HG03378 (cell line): ENCODE data around the gene SUN5.
"Not testable (repeated sequence)": the region's sequence is repeated elsewhere in the genome, so short reads cannot be mapped to it uniquely, and the experiment has no call there.

Experiments
- ATAC-seq: cut with Tn5 transposase; IDR thresholded peaks from one replicate; pipeline ENCODE4 v1.9.1; 2021; ENCODE audit warnings: mild to moderate bottlenecking, moderate library complexity; ENCODE audit not compliant: unreplicated experiment

SUN5 gene

DNA sequence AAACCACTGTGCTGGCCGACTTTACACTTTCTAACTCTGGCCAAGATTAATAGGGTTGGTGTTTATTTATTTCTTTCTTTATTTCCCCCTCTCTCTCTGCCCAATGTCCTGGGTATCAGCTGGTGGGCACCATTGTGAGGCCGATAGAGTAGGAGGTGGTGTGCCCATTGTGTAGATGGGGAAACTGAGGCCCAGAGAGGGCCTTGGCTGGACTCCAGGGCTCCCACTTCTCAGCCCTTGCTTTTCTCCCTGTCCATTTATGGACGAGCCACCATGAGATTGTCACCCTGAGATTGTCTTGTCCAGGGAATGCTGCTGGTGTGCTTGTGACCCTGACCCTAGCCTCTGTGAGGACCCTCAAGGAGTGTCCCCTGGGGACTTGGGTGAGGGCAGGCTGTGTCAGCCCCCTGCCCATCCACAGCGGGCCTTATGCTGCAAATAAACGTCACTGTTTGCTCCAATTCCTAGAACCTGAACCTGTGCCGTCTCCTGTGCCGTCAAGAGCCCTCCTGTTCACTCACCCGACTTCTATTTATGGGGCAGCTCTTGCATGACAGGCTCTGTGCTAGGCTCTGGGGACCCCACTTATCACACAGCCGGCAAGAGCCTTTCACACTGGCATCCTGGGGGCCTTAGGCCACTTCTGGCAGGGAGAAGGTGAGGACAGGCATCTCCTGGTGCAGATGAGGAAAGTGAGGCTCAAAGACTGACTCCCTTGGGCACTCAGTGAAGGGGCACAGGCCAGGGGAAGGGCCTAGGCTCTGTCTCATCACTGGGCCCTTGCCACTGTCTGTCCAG lies 24.8 kb downstream of the SUN5 start:
- no peak for ATAC-seq

DNA sequence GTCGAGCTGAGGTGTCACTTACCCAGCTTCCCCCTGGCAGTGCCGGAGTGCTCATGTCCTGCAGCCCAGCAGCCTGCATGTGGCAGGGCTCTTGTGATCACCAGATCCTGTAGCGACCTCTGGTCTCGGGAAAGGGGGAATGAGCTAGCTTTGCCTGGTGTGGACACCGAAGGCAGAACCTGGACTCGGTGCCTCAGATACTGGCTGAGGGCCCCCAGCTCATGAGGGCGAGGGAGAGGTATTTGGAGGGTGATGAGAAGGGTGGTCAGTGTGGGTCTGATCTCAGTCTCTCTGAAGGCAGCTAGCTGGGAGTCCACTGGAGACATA lies 26.3 kb downstream of the SUN5 start:
- no peak for ATAC-seq

DNA sequence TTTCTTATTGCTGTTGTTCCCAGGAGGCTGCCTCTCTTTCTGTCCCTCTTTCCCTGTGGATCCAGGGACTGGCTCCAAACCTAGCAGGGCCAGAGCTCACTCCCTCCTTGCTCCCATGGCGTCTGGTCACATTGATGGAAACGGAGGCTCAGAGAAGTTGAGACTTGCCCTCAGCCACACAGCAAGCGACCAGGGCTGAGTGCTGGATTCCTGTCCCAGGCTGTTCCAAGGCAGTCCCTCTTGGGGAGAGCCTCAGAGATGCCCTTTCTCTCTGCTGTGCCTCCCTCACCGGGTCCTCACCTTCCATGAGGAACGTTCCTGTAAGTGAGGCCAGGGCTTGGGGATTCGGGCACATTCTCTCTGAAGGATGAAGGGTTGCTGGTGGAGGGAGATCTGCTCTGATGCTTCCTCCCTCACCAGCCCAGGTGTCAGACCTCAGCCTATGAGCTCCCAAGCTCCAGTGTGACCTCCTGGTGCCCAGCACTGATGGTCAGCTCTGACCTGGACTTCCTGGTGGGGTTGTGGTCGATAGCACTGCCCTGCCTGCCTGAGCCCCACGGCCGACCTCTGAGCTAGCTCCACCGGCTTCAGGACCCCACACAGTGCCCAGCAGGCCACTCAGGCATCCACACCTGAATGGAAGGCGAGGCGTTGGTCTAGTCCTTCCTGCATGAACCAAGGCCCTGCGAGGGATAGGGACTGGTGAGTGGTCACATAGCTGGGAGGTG lies 26.8 kb downstream of the SUN5 start:
- ATAC-seq: no peak

DNA sequence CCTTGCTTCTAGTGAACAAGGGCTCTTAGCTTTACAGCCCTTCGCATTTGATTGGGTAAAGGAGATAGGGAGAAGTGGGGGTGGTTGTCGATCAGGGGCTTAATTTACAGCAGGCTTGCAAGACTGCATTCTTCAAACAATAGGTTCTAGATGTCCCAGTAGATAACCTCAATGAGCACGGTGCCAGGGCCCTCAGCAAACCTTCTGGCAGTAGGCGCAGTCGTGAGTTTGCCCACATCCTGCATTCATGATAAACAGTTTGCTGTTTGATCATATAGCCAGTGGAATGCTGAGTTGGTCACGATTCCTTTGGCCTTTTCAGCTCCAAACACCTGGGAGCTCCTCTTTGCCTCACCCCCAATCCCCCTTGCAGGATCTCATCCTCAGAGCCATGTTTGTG lies 27.5 kb downstream of the SUN5 start:
- ATAC-seq: no peak

DNA sequence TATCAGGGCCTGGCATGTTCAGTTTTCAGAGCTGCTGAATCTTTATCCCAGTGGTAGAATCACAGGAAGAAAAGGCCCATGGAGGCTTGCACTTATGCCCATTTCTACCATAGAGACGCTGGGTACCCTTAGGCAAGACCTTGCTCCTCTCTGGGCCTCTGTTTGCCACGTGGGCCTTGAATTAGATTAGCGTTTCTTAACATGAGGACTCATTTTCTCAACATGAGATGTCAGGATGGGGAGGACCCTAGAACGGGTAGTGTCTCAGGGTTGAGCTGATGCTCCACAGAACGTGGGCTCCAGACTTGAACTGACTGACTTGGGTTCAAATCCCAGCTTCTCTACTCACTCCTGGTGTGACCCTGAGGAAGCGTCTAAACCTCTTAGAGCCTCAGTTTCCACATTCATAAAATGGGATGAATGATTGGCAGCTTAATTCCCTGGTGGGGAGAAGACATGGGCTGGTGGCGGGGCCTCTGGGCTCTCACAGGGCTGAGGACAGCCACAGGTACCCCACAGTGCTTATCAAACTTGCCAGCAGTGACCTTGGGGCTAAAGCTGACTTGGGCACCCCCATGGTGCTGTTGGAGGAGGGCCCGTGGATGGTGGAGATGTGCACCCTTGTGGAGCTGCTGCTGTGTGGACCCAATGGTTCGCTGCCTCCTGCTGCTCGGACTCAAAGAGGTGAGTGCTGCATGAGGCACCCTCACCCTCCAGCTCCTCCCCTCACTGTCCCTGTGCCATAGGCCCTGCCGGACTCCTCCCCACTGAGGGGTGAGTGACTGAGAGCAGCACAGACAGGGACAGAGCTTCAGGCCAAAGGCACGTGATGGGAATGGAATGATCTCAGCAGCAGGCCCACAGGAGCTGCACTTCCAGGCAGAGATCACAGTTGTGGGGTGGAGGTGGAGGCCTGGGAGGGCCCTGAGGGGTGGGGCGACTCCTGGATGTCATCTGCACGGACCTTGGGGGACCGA lies 28.2 kb downstream of the SUN5 start:
- ATAC-seq: no peak

DNA sequence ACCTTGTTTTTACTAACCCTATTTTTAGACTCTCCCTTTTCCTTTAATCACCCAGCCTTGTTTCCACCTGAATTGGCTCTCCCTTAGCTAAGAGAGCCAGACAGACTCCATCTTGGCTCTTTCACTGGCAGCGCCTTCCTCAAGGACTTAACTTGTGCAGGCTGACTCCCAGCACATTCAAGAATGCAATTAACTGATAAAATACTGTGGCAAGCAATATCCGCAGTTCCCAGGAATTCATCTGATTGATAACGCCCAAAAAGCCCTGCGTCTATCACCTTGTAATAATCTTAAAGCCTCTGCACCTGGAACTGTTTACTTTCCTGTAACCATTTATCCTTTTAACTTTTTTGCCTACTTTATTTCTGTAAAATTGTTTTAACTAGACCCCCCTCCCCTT lies 29.1 kb downstream of the SUN5 start:
- ATAC-seq: not testable (repeated sequence)

DNA sequence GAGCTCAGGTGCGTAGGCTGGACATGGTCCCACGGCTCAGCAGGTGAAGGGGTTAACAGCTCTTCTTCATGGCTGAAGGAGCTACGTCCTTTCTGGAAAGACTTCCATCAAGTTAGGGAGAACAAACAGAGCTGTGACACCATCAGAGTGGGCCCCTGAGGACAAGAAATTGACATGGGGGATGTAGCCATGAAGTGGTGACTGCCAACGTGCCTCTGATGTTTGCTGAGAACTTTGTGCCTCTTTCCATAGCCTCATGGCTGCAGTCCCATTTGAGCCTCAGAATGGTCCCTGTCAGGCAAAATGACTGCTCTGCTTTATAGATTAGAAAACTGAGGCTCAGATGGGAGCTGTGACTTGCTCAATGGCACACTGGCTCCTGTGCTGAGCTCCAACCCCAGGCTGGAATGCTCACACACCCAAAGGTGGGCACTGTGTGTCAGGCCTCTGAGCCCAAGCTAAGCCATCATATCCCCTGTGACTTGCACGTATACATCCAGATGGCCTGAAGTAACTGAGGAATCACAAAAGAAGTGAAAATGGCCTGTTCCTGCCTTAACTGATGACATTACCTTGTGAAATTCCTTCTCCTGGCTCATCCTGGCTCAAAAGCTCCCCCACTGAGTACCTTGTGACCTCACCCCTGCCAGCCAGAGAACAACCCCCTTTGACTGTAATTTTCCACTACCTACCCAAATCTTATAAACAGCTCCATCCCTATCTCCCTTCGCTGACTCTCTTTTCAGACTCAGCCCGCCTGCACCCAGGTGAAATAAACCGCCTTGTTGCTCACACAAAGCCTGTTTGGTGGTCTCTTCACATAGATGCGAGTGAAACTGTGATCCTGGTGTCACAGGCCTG lies 29.8 kb downstream of the SUN5 start:
- not testable (repeated sequence) for ATAC-seq

DNA sequence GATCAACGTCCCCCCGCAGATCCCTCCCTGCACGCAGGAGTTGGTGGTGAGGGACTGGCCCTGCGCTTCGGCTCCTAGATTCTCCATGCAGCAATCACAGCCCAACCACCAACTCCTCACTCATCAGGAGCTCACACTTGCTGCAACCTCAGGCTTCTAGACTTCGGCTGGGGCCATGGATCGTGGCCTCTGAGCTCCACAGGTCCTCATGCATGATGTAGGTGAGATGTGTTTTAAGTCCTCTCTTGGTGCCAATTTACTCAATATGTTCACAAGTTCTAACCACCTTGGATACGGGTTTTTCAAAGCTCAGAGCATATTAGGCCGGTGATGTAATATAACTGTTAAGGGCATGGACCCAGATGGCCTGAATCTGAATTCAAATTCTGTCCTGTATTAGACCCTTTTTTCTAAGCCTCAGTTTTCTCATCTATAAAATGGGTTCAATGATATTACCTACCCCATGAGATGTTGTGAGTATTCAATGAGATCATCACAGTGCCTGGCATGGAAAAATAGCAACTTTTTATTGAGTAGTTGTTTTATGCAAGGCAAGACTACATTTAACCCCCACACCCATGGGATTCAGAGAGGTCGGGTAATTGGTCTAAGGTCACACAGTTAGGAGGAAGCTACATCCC lies 31.0 kb downstream of the SUN5 start:
- no peak for ATAC-seq

DNA sequence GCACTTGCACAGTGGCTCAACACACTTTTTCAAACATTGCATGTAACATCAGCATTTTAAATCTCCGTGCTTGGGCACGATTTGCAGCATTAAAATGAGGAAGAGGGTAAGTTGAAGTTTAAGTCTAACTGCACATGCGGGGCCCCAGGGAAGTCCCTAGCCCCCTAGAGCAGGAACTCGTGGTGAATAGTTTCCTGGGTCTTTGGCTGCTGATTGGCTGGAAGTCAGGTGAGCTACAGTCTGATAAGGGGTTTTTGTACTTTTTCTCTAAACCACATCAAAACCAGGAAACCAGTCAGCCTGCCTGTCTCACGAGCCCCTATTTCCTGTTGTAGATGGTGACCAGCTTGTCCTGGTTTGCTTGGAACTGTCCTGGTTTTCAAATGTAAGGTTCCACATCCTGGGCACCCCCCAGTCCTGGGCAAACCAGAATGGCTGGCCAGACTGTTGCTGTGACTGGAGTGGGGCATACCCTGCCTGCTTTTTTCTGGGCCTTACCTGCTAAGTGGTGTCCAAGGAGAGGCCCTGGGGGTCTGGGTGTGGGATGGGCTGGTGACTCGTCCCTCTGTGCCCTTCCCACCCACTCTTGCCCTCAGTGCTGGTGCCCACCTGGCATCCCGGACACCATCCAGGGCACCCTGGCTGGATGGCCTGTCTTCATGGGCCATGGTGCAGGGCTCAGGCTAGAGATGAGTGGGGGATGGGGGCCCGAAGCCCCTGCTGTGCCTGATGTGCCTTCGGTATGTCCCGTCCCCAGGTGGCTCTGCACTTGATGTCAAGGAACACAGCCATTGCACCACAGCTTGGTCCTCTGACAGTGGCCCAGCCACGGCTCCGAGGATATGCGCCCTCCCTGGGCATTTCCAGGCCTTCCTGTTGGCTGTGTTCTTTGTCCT lies 31.8 kb downstream of the SUN5 start:
- ATAC-seq: peak; percentile 86

DNA sequence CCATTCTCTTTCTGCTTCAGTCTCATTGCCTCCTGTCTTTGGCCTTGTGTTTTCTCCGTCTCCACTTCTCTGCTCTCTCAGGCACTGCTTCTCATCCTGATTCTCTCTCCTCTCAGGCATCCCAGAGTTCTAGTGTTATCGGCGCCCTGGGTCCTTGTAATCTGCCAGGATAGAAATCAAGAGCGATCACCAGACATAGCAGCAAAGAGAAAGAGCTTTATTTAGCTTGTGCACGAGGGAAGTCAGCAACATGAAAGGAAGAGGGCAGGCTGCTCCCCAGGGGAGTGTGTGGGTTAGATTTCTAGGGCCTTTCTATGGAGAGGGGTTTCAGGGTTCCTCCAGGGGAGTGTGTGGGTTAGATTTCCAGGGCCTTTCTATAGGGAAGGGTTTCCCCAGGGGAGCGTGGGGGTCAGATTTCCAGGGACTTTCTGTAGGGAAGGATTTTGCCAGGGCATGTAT lies 32.5 kb downstream of the SUN5 start:
- peak; percentile 13 for ATAC-seq

DNA sequence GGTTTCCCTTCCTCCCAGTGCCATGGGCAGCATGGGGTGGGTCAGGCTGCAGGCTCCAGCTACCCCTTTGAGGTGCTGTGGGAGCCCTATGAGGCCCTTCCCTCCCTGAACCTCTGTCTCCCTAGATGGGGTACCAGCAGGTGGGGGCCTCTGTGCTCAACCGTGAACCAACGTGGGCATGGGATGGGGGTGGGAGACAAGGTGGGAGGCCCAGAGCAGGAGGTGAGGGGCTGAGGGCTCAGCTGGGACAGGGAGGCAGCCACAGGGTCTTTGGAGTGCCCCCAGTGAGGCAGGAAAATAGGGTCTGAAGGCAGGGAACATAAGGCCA lies 33.3 kb downstream of the SUN5 start:
- no peak for ATAC-seq

DNA sequence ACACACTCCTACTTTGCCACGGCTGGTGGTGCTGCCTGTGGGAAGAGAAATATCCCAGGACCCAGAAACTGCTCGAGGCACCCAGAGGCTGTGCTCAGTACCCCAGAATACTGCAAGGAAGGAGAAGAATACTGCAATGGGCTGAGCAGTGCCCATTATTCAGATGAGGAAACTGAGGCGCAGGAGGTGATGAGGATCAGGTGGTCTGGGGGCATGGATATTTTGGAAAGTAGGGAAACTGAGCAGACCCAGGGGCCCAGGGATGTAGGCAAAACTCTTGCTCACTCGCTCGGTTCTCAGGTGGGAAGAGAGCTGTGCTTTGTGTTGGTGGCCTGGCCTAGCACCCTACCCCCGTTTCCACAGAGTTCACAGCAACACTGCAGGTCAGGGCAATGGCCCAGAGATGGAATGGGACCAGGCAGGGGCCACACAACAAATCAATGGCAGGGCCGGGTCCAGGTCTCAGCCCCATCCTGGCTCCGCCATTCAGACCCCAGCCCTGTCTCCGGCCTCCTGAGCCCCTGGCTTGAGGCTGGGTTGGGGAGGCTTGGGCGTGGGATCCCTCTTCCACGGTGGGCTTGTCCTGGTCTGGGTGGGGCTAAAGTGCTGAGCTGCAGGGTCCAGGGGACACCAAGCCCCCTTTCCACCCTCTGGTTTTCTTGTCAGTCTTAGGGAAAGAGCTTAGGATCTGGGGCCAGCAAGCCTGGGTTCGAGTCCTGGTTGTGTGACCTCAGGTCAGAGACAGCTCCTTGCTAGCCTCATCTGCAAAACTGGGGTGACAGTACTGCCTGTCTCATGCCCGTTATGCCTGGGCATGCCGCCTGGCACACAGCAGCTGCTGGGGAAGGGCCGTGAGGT lies 33.9 kb downstream of the SUN5 start:
- ATAC-seq: no peak

DNA sequence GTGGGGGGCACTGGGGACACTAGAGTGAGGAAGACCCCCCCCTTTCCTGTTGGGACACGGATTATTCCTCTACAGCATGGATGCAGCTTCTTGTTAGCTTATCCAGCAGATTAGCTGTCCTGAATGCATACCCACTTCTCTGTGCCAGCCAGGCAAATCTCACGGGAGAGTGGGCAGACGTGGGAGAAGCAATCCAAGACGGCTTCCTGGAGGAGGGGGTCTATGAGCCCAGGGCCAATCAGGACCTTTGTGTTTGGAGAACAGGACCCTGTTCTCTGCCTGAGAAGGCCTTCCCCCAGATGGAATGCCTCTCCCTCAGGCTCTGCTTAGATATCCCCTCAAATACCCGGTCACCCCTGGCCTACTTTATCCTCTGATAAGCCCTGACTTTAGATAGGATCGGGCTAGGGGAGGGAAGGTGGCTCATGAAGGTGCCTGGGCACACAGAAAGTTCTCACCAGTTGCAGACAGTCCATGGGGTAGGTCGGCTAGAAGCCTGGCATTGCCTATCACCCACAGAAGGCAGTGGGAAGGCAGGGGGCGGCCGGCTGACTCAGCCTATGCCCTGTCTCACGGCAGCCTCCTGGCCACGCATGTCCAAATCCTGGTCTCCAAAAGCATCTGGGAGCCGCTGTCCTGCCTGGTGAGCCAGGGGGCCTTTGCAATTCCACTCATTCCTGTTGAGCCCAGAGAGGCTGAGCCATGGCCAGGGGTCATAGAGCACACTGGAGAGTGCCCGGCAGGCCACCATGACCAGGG lies 34.7 kb downstream of the SUN5 start:
- no peak for ATAC-seq

DNA sequence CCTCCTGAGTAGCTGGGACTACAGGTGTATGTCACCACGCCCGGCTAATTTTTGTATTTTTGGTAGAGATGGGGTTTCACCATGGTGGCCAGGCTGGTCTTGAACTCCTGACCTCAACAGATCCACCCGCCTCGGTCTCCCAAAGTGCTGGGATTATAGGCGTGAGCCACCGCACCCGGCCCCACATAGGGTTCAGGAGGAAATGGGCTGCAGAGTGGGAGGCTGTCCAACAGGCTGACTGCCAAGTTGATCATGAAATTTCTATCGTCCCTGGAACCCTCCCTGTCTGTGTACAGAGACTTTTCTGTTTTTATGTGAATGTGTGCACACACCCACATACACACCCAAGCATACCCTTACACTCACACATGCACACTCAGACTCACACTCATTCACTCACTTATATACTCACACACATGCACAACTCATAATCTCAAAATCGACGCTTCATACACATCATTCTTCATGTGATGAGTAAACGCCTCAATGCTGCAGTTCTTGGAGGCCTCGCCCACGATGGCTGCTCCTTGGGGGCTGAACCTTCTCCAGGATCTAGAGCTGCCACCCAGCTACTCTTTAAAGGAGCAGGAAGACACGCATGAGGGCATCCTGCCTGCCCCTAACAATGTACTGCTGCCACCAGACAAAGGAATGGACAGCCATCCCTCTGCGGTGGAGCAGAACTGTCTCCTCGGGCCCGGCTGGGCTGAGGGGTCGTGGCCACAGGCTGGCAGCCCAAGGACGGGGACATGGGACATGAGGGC lies 35.6 kb downstream of the SUN5 start:
- ATAC-seq: no peak

DNA sequence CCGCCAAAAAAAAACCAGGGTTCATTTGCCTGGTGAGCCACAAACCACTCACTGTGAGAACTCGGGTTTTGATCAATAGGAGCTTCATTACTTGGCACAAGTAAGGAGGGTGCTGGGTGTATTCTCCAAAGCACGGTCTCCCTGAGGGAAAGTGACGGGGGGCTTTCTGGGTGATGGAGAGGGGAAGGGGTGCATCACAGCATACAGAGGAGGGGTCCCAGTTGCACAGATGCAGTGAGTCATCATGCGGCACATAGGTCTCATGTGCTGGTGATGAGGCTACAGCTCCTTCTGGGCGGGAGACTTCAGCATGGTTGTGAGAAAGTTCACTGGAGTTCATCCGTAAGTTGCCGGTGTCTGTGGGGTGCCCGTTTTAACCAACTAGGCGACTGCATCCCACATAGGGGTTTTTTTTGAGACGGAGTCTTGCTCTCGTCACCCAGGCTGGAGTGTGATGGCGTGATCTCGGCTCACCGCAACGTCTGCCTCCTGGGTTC lies 36.2 kb downstream of the SUN5 start:
- no peak for ATAC-seq
